ENCODE results near the gene EEF1AKMT2.

EEF1AKMT2 gene

GRCh38 chr10:124717911-124718741 lies 73.6 kb downstream of the EEF1AKMT2 start:
- no peak for DNase-seq

DNA sequence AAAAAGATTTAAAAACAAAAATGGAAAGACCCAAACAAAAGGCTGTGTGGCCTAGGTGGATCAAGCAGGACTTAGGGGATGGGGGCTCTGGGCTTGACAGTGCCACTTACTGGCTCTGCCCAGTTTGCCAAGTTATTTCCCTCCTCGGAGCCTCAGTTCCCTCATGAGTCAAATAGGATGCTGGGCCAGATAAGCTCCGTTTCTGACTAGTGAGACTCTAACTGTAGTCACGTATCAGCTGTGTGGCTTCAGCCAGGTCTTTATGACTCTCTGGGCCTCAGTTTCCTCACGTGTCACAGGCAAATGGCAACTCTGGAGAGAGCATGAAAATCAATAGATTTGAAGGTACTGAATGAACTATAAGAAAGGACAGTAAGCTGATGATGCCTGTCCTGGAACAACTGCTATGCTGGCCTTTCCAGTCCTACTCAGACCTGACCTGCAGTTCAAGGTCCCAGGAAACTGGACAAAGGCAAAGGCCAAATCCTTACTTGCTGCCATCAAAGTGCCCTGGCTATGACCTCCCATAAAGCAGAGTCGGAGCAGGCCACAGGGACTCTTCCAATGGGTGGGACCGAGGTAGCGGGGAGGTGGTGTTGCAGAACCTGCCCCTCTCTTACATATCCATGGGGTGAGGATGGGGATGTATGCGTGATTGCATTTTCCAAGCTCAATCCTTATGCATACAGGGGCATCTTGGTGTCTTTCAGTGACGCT lies 74.5 kb downstream of the EEF1AKMT2 start:
- no peak for DNase-seq

GRCh38 chr10:124716369-124716768 lies 75.3 kb downstream of the EEF1AKMT2 start:
- DNase-seq: no peak

- no peak for DNase-seq
Measured at GRCh38 chr10:124715439-124715838, 76.2 kb downstream of the EEF1AKMT2 start.

- DNase-seq: no peak
Measured at GRCh38 chr10:124713679-124714255, 77.9 kb downstream of the EEF1AKMT2 start.

GRCh38 chr10:124712704-124713407 lies 78.8 kb downstream of the EEF1AKMT2 start:
- no peak for DNase-seq

- DNase-seq: no peak
Measured at GRCh38 chr10:124711145-124711544, 80.5 kb downstream of the EEF1AKMT2 start.

GRCh38 chr10:124710266-124710881 lies 81.3 kb downstream of the EEF1AKMT2 start:
- DNase-seq: no peak

GRCh38 chr10:124709861-124710260 lies 81.8 kb downstream of the EEF1AKMT2 start:
- no peak for DNase-seq

- no peak for DNase-seq
Measured at GRCh38 chr10:124708922-124709520, 82.7 kb downstream of the EEF1AKMT2 start.

DNA sequence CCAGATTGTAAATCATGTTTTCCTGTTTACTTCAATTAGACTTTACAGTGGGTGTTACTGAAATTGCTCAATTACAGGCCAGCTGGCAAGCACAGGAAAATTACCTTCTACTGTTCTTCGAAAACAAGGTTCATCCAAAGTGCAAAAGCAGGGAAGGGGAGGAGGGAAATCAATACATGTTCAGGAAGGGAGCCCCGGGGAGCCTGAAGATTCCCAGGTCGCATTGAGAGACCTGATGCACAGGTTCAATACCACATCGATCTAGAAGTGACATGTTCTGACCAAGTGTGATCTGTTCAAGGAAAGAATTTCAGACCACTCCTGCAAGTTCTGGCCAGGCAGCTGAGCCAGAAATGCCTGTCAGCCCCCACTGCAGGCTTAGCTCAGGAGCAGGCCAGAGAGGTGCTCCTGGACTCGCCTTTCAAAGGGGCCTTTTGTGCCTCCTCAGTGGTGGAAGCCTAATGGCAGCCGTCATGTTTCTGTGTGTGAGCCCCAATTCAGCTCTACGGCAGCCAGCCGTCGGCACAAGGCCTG lies 83.4 kb downstream of the EEF1AKMT2 start:
- DNase-seq: no peak
